ENCODE measurements around the gene EZR.
"Not testable (repeated sequence)": the region's sequence is repeated elsewhere in the genome, so short reads cannot be mapped to it uniquely, and the experiment has no call there.

The EZR gene

GRCh38 chr6:158832807-158833206, 13.6 kb upstream of the EZR start:
- H3K4me3 Mint-ChIP-seq; H3K4me1 Mint-ChIP-seq (ENCODE audit: low read depth); H3K9me3 Mint-ChIP-seq; H3K27me3 Mint-ChIP-seq; H3K27ac Mint-ChIP-seq; H3K36me3 Mint-ChIP-seq (ENCODE audit: low read depth): not testable (repeated sequence)

GRCh38 chr6:158832026-158832425, 12.9 kb upstream of the EZR start:
- Mint-ChIP-seq H3K4me3 (no peak overlapping the region), H3K4me1 (ENCODE audit: low read depth) (peaks cover 12% of the 10 kb centered on the region), H3K27me3 (no peaks in the 10 kb centered on the region), H3K9me3 (no peaks in the 10 kb centered on the region), H3K27ac (no peak overlapping the region), H3K36me3 (ENCODE audit: low read depth) (no peaks in the 10 kb centered on the region)

GRCh38 chr6:158831571-158831970, 12.4 kb upstream of the EZR start:
- no peak overlapping the region for H3K27ac Mint-ChIP-seq
- no peak overlapping the region for H3K4me3 Mint-ChIP-seq
- H3K27me3 Mint-ChIP-seq = no peaks in the 10 kb centered on the region
- H3K36me3 Mint-ChIP-seq (ENCODE audit: low read depth) = no peaks in the 10 kb centered on the region
- H3K4me1 Mint-ChIP-seq (ENCODE audit: low read depth) = peaks cover 14% of the 10 kb centered on the region
- H3K9me3 Mint-ChIP-seq = no peaks in the 10 kb centered on the region

- peak overlapping the region; percentile 61 for H3K27ac Mint-ChIP-seq
- peaks cover 18% of the 10 kb centered on the region for H3K4me1 Mint-ChIP-seq (ENCODE audit: low read depth)
- no peaks in the 10 kb centered on the region for H3K27me3 Mint-ChIP-seq
- no peak overlapping the region for H3K4me3 Mint-ChIP-seq
- H3K9me3 Mint-ChIP-seq = no peaks in the 10 kb centered on the region
- H3K36me3 Mint-ChIP-seq (ENCODE audit: low read depth) = no peaks in the 10 kb centered on the region
These were observed 11.6 kb upstream of the EZR start for GRCh38 chr6:158830736-158831135.

- H3K9me3 Mint-ChIP-seq = no peaks in the 10 kb centered on the region
- H3K4me1 Mint-ChIP-seq (ENCODE audit: low read depth) = peaks cover 17% of the 10 kb centered on the region
- H3K27me3 Mint-ChIP-seq = no peaks in the 10 kb centered on the region
- H3K27ac Mint-ChIP-seq = no peak overlapping the region
- no peak overlapping the region for H3K4me3 Mint-ChIP-seq
- H3K36me3 Mint-ChIP-seq (ENCODE audit: low read depth) = no peaks in the 10 kb centered on the region
These were observed 9.6 kb upstream of the EZR start for GRCh38 chr6:158828807-158829206.

GRCh38 chr6:158826819-158827501, 7.8 kb upstream of the EZR start:
- Mint-ChIP-seq H3K36me3 (ENCODE audit: low read depth) (no peaks in the 10 kb centered on the region), H3K27ac (no peak overlapping the region), H3K4me3 (no peak overlapping the region), H3K4me1 (ENCODE audit: low read depth) (peaks cover 27% of the 10 kb centered on the region), H3K27me3 (no peaks in the 10 kb centered on the region), H3K9me3 (no peaks in the 10 kb centered on the region)

GRCh38 chr6:158825951-158826306, 6.8 kb upstream of the EZR start:
- no peaks in the 10 kb centered on the region for H3K36me3 Mint-ChIP-seq (ENCODE audit: low read depth)
- no peaks in the 10 kb centered on the region for H3K27me3 Mint-ChIP-seq
- H3K4me3 Mint-ChIP-seq = no peak overlapping the region
- H3K4me1 Mint-ChIP-seq (ENCODE audit: low read depth) = peaks cover 31% of the 10 kb centered on the region
- H3K9me3 Mint-ChIP-seq = no peaks in the 10 kb centered on the region
- H3K27ac Mint-ChIP-seq = no peak overlapping the region

- Mint-ChIP-seq H3K36me3 (ENCODE audit: low read depth) (no peaks in the 10 kb centered on the region), H3K9me3 (no peaks in the 10 kb centered on the region), H3K27ac (no peak overlapping the region), H3K4me1 (ENCODE audit: low read depth) (peaks cover 32% of the 10 kb centered on the region), H3K27me3 (no peaks in the 10 kb centered on the region), H3K4me3 (no peak overlapping the region)
These were observed 6.1 kb upstream of the EZR start for GRCh38 chr6:158825038-158825950.

GRCh38 chr6:158823616-158824015, 4.4 kb upstream of the EZR start:
- not testable (repeated sequence) for H3K4me3 Mint-ChIP-seq; H3K36me3 Mint-ChIP-seq (ENCODE audit: low read depth); H3K9me3 Mint-ChIP-seq; H3K27ac Mint-ChIP-seq; H3K27me3 Mint-ChIP-seq
- peaks cover 43% of the 10 kb centered on the region for H3K4me1 Mint-ChIP-seq (ENCODE audit: low read depth)

- Mint-ChIP-seq H3K9me3 (peaks cover 4% of the 10 kb centered on the region), H3K27me3 (no peaks in the 10 kb centered on the region), H3K4me1 (ENCODE audit: low read depth) (peaks cover 48% of the 10 kb centered on the region), H3K36me3 (ENCODE audit: low read depth) (peaks cover 33% of the 10 kb centered on the region), H3K27ac (peak overlapping the region; percentile 50), H3K4me3 (peak overlapping the region; percentile 95)
These were observed 932 bp upstream of the EZR start for GRCh38 chr6:158819977-158820622.

GRCh38 chr6:158818581-158819212, 471 bp downstream of the EZR start:
- Mint-ChIP-seq H3K36me3 (ENCODE audit: low read depth) (peaks cover 47% of the 10 kb centered on the region), H3K9me3 (peaks cover 4% of the 10 kb centered on the region), H3K4me1 (ENCODE audit: low read depth) (peaks cover 62% of the 10 kb centered on the region), H3K27me3 (no peaks in the 10 kb centered on the region), H3K4me3 (peak overlapping the region; percentile 95), H3K27ac (peak overlapping the region; percentile 63)

- H3K4me1 Mint-ChIP-seq (ENCODE audit: low read depth) = peaks cover 66% of the 10 kb centered on the region
- peak overlapping the region; percentile 98 for H3K27ac Mint-ChIP-seq
- H3K27me3 Mint-ChIP-seq = no peaks in the 10 kb centered on the region
- peaks cover 55% of the 10 kb centered on the region for H3K36me3 Mint-ChIP-seq (ENCODE audit: low read depth)
- peak overlapping the region; percentile 95 for H3K4me3 Mint-ChIP-seq
- peaks cover 4% of the 10 kb centered on the region for H3K9me3 Mint-ChIP-seq
These were observed 1.2 kb downstream of the EZR start for GRCh38 chr6:158817728-158818580.

- Mint-ChIP-seq H3K9me3 (peaks cover 4% of the 10 kb centered on the region), H3K27me3 (no peaks in the 10 kb centered on the region), H3K4me1 (ENCODE audit: low read depth) (peaks cover 68% of the 10 kb centered on the region), H3K4me3 (peak overlapping the region; percentile 95), H3K36me3 (ENCODE audit: low read depth) (peaks cover 64% of the 10 kb centered on the region), H3K27ac (peak overlapping the region; percentile 98)
These were observed 2.1 kb downstream of the EZR start for GRCh38 chr6:158816803-158817727.

All from stimulated activated naive CD8-positive, alpha-beta T cell treated with anti-CD3 and anti-CD28 coated beads, Interleukin-15, Interleukin-2, amounts not matched to agents 100 ng/mL and 50 ng/mL, for 24 hours (primary cell).